Esophagus muscularis mucosa (tissue), 4 donors: ENCODE data around the gene VRK1.

Experiments
- EP300 ChIP-seq: sonication (generic); formaldehyde crosslinking; IDR thresholded peaks from one replicate; pipeline ENCODE4 v1.6.1; 2017; ENCODE audit warnings: antibody characterized with exemption
- POLR2A ChIP-seq: fragments of 450-650 bp; IDR thresholded peaks from one replicate; pipeline ENCODE4 v1.6.1; 2017; ENCODE audit warnings: antibody characterized with exemption, moderate library complexity, mild to moderate bottlenecking, low read depth
- POLR2AphosphoS5 ChIP-seq, 2 donors: sonication (generic); formaldehyde crosslinking; IDR thresholded peaks; one replicate each; pipeline ENCODE4 v1.6.1; 2017; ENCODE audit warnings: antibody characterized with exemption in 2 of 2
- TF ChIP-seq, protein P1 (sequence below), 3 experiments: fragments of 200-600 bp in 2 of 3; fragments of 450-650 bp in 1 of 3; sonication (generic) in 2 of 3; IDR thresholded peaks; one replicate each; pipeline ENCODE4 v1.5.1; 2017 to 2019; ENCODE audit warnings: antibody characterized with exemption in 3 of 3, mild to moderate bottlenecking in 2 of 3, moderate library complexity in 1 of 3

DNA sequence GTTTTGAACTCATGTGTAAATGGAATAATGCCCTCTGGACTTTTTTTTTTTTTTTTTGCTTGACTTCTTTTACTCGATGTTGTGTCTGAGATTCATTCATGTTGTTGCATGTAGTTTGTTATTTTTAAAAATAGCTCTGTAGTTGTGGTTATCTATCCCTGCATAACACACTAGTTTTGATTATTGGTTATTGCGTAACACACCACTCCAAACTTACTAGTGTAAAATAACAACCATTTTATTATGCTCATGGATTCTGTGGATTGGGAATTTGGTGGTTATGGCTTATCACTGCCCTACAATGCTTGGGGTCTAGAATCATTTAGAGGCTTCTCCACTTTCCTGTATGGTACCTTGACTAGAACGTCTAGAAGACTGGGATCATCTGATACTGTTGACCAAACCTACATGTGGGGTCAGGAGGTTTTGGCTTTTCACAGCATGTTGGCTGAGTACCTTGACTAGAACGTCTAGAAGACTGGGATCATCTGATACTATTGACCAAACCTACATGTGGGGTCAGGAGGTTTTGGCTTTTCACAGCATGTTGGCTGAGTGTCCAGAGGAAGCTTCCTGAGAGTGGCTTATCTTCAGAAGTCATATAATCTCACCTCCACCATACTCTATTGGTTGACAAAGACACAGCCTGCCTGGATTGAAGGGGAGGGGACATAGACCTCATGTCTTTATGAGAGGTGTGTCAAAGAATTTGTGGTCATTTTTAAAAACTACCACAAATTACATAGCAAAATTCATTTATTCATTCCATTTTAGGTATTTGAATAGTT lies 11.6 kb downstream of the VRK1 start:
- TF ChIP-seq, protein P1, sequence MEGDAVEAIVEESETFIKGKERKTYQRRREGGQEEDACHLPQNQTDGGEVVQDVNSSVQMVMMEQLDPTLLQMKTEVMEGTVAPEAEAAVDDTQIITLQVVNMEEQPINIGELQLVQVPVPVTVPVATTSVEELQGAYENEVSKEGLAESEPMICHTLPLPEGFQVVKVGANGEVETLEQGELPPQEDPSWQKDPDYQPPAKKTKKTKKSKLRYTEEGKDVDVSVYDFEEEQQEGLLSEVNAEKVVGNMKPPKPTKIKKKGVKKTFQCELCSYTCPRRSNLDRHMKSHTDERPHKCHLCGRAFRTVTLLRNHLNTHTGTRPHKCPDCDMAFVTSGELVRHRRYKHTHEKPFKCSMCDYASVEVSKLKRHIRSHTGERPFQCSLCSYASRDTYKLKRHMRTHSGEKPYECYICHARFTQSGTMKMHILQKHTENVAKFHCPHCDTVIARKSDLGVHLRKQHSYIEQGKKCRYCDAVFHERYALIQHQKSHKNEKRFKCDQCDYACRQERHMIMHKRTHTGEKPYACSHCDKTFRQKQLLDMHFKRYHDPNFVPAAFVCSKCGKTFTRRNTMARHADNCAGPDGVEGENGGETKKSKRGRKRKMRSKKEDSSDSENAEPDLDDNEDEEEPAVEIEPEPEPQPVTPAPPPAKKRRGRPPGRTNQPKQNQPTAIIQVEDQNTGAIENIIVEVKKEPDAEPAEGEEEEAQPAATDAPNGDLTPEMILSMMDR (IDR thresholded peaks at IDR 0.05): no peak
- TF ChIP-seq EP300 (no peak), POLR2A (no peak), POLR2AphosphoS5 (IDR thresholded peaks at IDR 0.05) (no peak)
